K562 (cell line): ENCODE results near the gene MMP27. TPM values are rescaled to one million over a fixed set of nuclear protein-coding genes. Genes with fewer than 3 reads are reported as not detected.

Source experiments
- ATAC-seq: fragments of 200-7000 bp; cut with Tn5 transposase; 3 replicates; pipeline ENCODE4 v1.9.1; 2020; ENCODE audit warnings: moderate library complexity
- BruUV-seq: library from RNA; stranded (reverse); fragments of 400-500 nt; replicated peaks from 2 replicates; lab custom pipeline; 2021; lab: Mats Ljungman, UMichigan
- CTCF ChIA-PET: fragments of 300-600 bp; formaldehyde crosslinking; extraction: SDS; loops from one replicate; lab custom pipeline; 2021; ENCODE audit warnings: low intra/inter-chr PET ratio; lab: Yijun Ruan, JAX
- POLR2A ChIA-PET: fragments of 300-600, 350-650 bp; sonication (Branson Sonifier 250); formaldehyde crosslinking; extraction: SDS; loops from one replicate; lab custom pipeline; 2021; ENCODE audit warnings: antibody characterized with exemption, inconsistent platforms; lab: Yijun Ruan, JAX
- DNase-seq, 4 experiments: peaks; one replicate each; pipeline versions ENCODE4 v3.0.0 to v3.0.0-alpha.2; 2011 to 2018; ENCODE audit warnings: low spot score in 3 of 4, mixed read lengths in 3 of 4; ENCODE audit errors: extremely low read depth in 1 of 4
- FAIRE-seq: peaks from 2 replicates; lab custom pipeline; 2011; peaks lifted over from hg19 to GRCh38; lab: Jason Lieb, UNC
- H2AFZ ChIP-seq: 2 replicates; pipeline ENCODE4 v1.6.0; 2011; ENCODE audit warnings: low read depth, low read length, control low read depth, inconsistent platforms
- H3K27ac ChIP-seq: fragments of 200-600 bp; 3 replicates; pipeline ENCODE4 v1.8.0; 2011; ENCODE audit warnings: low read depth, mild to moderate bottlenecking, control low read depth, inconsistent platforms, low read length, moderate library complexity, mixed read lengths; ENCODE audit errors: extremely low read depth
- H3K27me3 ChIP-seq, 2 experiments: fragments of 300-600 bp in 1 of 2; 2 replicates in 1 of 2; 3 replicates in 1 of 2; pipeline versions ENCODE4 v1.6.0 to v1.8.0; 2011; ENCODE audit warnings: inconsistent platforms in 2 of 2, low read length in 2 of 2, mild to moderate bottlenecking in 1 of 2, mixed read lengths in 1 of 2, moderate library complexity in 1 of 2; ENCODE audit not compliant: control insufficient read depth in 2 of 2, insufficient read depth in 2 of 2
- H3K36me3 ChIP-seq: fragments of 300-600 bp; 3 replicates; pipeline ENCODE4 v1.8.0; 2011; ENCODE audit warnings: mild to moderate bottlenecking, low read length, inconsistent platforms; ENCODE audit not compliant: control insufficient read depth, insufficient read depth
- H3K4me1 ChIP-seq, 2 experiments: fragments of 200-600 bp in 1 of 2; replicated peaks in 1 of 2; 2 replicates in 1 of 2; 3 replicates in 1 of 2; pipeline versions ENCODE4 v1.5.1 to v1.8.0; 2011; ENCODE audit warnings: inconsistent platforms in 2 of 2, low read length in 2 of 2, mild to moderate bottlenecking in 1 of 2, mixed read lengths in 1 of 2, moderate library complexity in 1 of 2; ENCODE audit not compliant: control insufficient read depth in 2 of 2, insufficient read depth in 2 of 2
- H3K4me2 ChIP-seq: 2 replicates; pipeline ENCODE4 v1.6.1; 2011; ENCODE audit warnings: low read length, control low read depth, inconsistent platforms, mixed read lengths; ENCODE audit not compliant: insufficient read depth
- H3K4me3 ChIP-seq: fragments of 200-600 bp; sonication (generic), shearing (Covaris generic); 2 replicates; pipeline ENCODE4 v1.5.1; 2016; ENCODE audit warnings: control low read depth, inconsistent platforms
- H3K79me2 ChIP-seq: fragments of 200-600 bp; 3 replicates; pipeline ENCODE4 v1.8.0; 2011; ENCODE audit warnings: low read length, inconsistent platforms; ENCODE audit not compliant: control insufficient read depth, insufficient read depth
- H3K9ac ChIP-seq, 2 experiments: 2 replicates each; pipeline versions ENCODE4 v1.6.0 to v1.6.1; 2011; ENCODE audit warnings: low read depth in 2 of 2, low read length in 2 of 2, control low read depth in 1 of 2, inconsistent platforms in 1 of 2, mild to moderate bottlenecking in 1 of 2, mixed read lengths in 1 of 2; ENCODE audit not compliant: insufficient read depth in 1 of 2
- H3K9me1 ChIP-seq: one replicate; pipeline ENCODE4 v1.6.0; 2011; ENCODE audit warnings: inconsistent platforms, mild to moderate bottlenecking, low read length, moderate library complexity; ENCODE audit not compliant: control insufficient read depth, insufficient read depth
- H3K9me3 ChIP-seq: replicated peaks from 2 replicates; pipeline ENCODE4 v1.5.1; 2011; ENCODE audit warnings: low read depth, low read length, inconsistent platforms; ENCODE audit not compliant: control insufficient read depth, insufficient read depth
- H4K20me1 ChIP-seq: replicated peaks from 2 replicates; pipeline ENCODE4 v1.6.1; 2011; ENCODE audit warnings: low read length, inconsistent platforms, mixed read lengths; ENCODE audit not compliant: control insufficient read depth, insufficient read depth
- ARID3B ChIP-seq: fragments of 250-450 bp; sonication (Bioruptor Pico); IDR thresholded peaks from 2 replicates; pipeline ENCODE4 v1.4.0; 2020; ENCODE audit warnings: borderline replicate concordance
- BRD9 ChIP-seq: fragments of 450-650 bp; IDR thresholded peaks from 2 replicates; pipeline ENCODE4 v1.6.1; 2018; ENCODE audit warnings: low read depth; ENCODE audit not compliant: partially characterized antibody
- CCAR2 ChIP-seq: fragments of 200-400 bp; formaldehyde crosslinking; IDR thresholded peaks from 2 replicates; pipeline ENCODE4 v1.6.1; 2017; ENCODE audit warnings: mild to moderate bottlenecking, low read depth, low read length
- CEBPG ChIP-seq, 3 experiments: fragments of 200-800 bp in 1 of 3; sonication (Bioruptor generic) in 1 of 3; sonication (generic) in 1 of 3; formaldehyde crosslinking in 1 of 3; IDR thresholded peaks in 2 of 3; conservative IDR thresholded peaks in 1 of 3; 2 replicates each; pipeline versions ENCODE4 v1.6.1 to v1.8.0; 2016 to 2022; ENCODE audit warnings: missing compliant biosample characterization in 2 of 3, missing genetic modification characterization in 2 of 3, mild to moderate bottlenecking in 1 of 3, missing genetic modification reagents in 1 of 3
- GABPA ChIP-seq: fragments of 200-800 bp; sonication (Bioruptor generic); conservative IDR thresholded peaks from 2 replicates; pipeline ENCODE4 v1.6.1; 2016; ENCODE audit warnings: low read depth, missing genetic modification characterization, missing compliant biosample characterization
- HLTF ChIP-seq: fragments of 450-650 bp; IDR thresholded peaks from 2 replicates; pipeline ENCODE4 v1.6.1; 2016
- HMG20A ChIP-seq: fragments of 450-650 bp; formaldehyde crosslinking; conservative IDR thresholded peaks from 2 replicates; pipeline ENCODE4 v1.4.0; 2020; ENCODE audit warnings: mild to moderate bottlenecking, mixed read lengths
- HNRNPH1 ChIP-seq: fragments of 200-400 bp; formaldehyde crosslinking; optimal IDR thresholded peaks from 2 replicates; pipeline ENCODE3; 2017; ENCODE audit warnings: low read depth, mild to moderate bottlenecking, low read length, moderate library complexity
- MTA1 ChIP-seq: fragments of 450-650 bp; IDR thresholded peaks from 2 replicates; pipeline ENCODE4 v1.6.1; 2017; ENCODE audit warnings: borderline replicate concordance
- NFATC3 ChIP-seq: fragments of 450-650 bp; IDR thresholded peaks from 2 replicates; pipeline ENCODE4 v1.6.1; 2017; ENCODE audit warnings: mild to moderate bottlenecking
- NR2C2 ChIP-seq, 2 experiments: fragments of 200-800 bp in 1 of 2; sonication (Bioruptor generic) in 1 of 2; sonication (generic) in 1 of 2; formaldehyde crosslinking in 1 of 2; IDR thresholded peaks; 2 replicates each; pipeline versions ENCODE4 v1.6.1 to v1.8.0; 2016 to 2022; ENCODE audit warnings: mild to moderate bottlenecking in 1 of 2, missing compliant biosample characterization in 1 of 2, missing genetic modification characterization in 1 of 2, missing genetic modification reagents in 1 of 2
- RBFOX2 ChIP-seq: fragments of 200-400 bp; formaldehyde crosslinking; IDR thresholded peaks from 2 replicates; pipeline ENCODE4 v1.6.1; 2017; ENCODE audit warnings: low read depth, mild to moderate bottlenecking, low read length, moderate library complexity
- SAFB2 ChIP-seq: fragments of 200-400 bp; formaldehyde crosslinking; IDR thresholded peaks from 2 replicates; pipeline ENCODE4 v1.6.1; 2018; ENCODE audit warnings: borderline replicate concordance, low read length, low read depth, moderate library complexity; ENCODE audit not compliant: severe bottlenecking
- TCF7L2 ChIP-seq: fragments of 150-350 bp; IDR thresholded peaks from 2 replicates; pipeline ENCODE4 v1.6.1; 2016; ENCODE audit warnings: low read depth, mild to moderate bottlenecking, low read length, moderate library complexity
- TFAP4 ChIP-seq: sonication (generic); formaldehyde crosslinking; IDR thresholded peaks from 2 replicates; pipeline ENCODE4 v1.8.0; 2022; ENCODE audit warnings: missing genetic modification reagents, mild to moderate bottlenecking, moderate library complexity, borderline replicate concordance
- THRAP3 ChIP-seq: fragments of 450-650 bp; IDR thresholded peaks from 2 replicates; pipeline ENCODE4 v1.6.1; 2016; ENCODE audit warnings: mild to moderate bottlenecking, inconsistent platforms, borderline replicate concordance
- ZNF197 ChIP-seq: fragments of 200-800 bp; sonication (Bioruptor generic); IDR thresholded peaks from 2 replicates; pipeline ENCODE4 v1.6.1; 2016; ENCODE audit warnings: low read depth, missing genetic modification characterization, missing compliant biosample characterization
- ZNF695 ChIP-seq: fragments of 450-650 bp; formaldehyde crosslinking; IDR thresholded peaks from 2 replicates; pipeline ENCODE4 v1.4.0; 2020; ENCODE audit warnings: mild to moderate bottlenecking, moderate library complexity
- ZNF785 ChIP-seq: fragments of 250-450 bp; sonication (Bioruptor Pico); IDR thresholded peaks from 2 replicates; pipeline ENCODE4 v1.4.0; 2020; ENCODE audit warnings: mild to moderate bottlenecking
- WGBS: fragments of 100-300 bp; shearing (Covaris generic); methylation state at CpG from one replicate; pipeline ENCODE4 v1.1.6; 2016; ENCODE audit warnings: low coverage, mixed read lengths; ENCODE audit not compliant: insufficient coverage; ENCODE audit errors: missing lambda C conversion rate; 5-methylcytosine and 5-hydroxymethylcytosine counted together
- in situ Hi-C: fragments of 300-500 bp; cut with MboI; formaldehyde crosslinking; loops from 4 replicates; pipeline ENCODE4 v1.15.0; 2018; ENCODE audit warnings: inconsistent platforms, mixed read lengths
- intact Hi-C: fragments of 100-400 bp; cut with micrococcal nuclease; formaldehyde crosslinking; loops from 2 replicates; pipeline ENCODE4 v1.14.2; 2022
- polyA plus RNA-seq, 8 experiments: library from polyadenylated mRNA; depleted of rRNA in 4 of 8; stranded (reverse) in 5 of 8; unstranded in 3 of 8; fragments of >200 nt; fragmentation: Nextera tagmentation in 2 of 8; fragmentation: Illumina TruSeq in 1 of 8; extraction: Ambion mirVana in 2 of 8; extraction: Trizol in 1 of 8; gene quantifications; 2 replicates each; pipeline versions ENCODE4 v1.2.1 to v1.2.3, GENCODE V29; 2011 to 2014; ENCODE audit warnings: inconsistent platforms in 1 of 8, missing spikeins in 1 of 8
- total RNA-seq, 7 experiments: library from RNA; depleted of rRNA in 6 of 7; stranded (reverse); fragments of >200 nt in 6 of 7; fragmentation: Illumina TruSeq in 2 of 7; extraction: Trizol in 2 of 7; gene quantifications; 2 replicates each; pipeline versions ENCODE4 v1.2.1 to v1.2.3, GENCODE V29; 2011 to 2021; ENCODE audit warnings: low replicate concordance in 1 of 7

Gene MMP27
- total and polyA plus RNA-seq, 9 of the 15 experiments (the other 6 are each of a cell fraction or from before 2014, with no cell fraction given), result not detected

- TF ChIP-seq ARID3B (CRISPR knock-in tag), result no peak
- TF ChIP-seq THRAP3, result no peak
- no peak for TF ChIP-seq TFAP4 (CRISPR knock-in tag)
- TF ChIP-seq SAFB2, result no peak
- TF ChIP-seq GABPA (tag), result no peak
- no peak for TF ChIP-seq HMG20A (CRISPR knock-in tag)
- no peak for TF ChIP-seq ZNF785 (CRISPR knock-in tag)
- TF ChIP-seq NFATC3, result no peak
- TF ChIP-seq BRD9, result no peak
Measured at GRCh38 chr11:102647430-102647829, 58.1 kb downstream of the MMP27 start (continued).

- Histone ChIP-seq H4K20me1 (no peaks in the 10 kb centered on the region), H2AFZ (no peak overlapping the region), H3K4me2 (no peak overlapping the region), H3K9ac (no peak overlapping the region), H3K27me3 (no peaks in the 10 kb centered on the region; a peak in 1 of 5 replicates), H3K9me3 (no peaks in the 10 kb centered on the region), H3K4me1 (no peaks in the 10 kb centered on the region), H3K4me3 (no peak overlapping the region), H3K36me3 (no peaks in the 10 kb centered on the region), H3K79me2 (no peaks in the 10 kb centered on the region), H3K27ac (no peak overlapping the region), H3K9me1 (no peaks in the 10 kb centered on the region)
- DNase-seq, result no peak
- no peak for TF ChIP-seq ZNF197 (CRISPR knock-in tag)
- no peak for TF ChIP-seq NFATC3
- no peak for TF ChIP-seq MTA1
- no peak for TF ChIP-seq CCAR2
- no peak for TF ChIP-seq HNRNPH1
- TF ChIP-seq HLTF, result no peak
- no peak for TF ChIP-seq TCF7L2
- TF ChIP-seq CEBPG (CRISPR knock-in tag; IDR thresholded peaks at IDR 0.05), result no peak
- TF ChIP-seq CEBPG (tag; conservative IDR thresholded peaks at IDR 0.05 in 1 of 2, IDR thresholded peaks at IDR 0.05 in 1 of 2), result no peak
- TF ChIP-seq RBFOX2, result no peak
- no peak for TF ChIP-seq NR2C2 (CRISPR knock-in tag; IDR thresholded peaks at IDR 0.05)
- no peak for TF ChIP-seq NR2C2 (tag; IDR thresholded peaks at IDR 0.05)
- no peak for TF ChIP-seq ZNF695 (CRISPR knock-in tag)
- ChIA-PET CTCF (no interaction called here), POLR2A (no interaction called here)
- intact Hi-C loops (no loop called here), in situ Hi-C loops (no loop called here)
- BruUV-seq, result no TSS peak
- no peak for FAIRE-seq
- 5% methylated on average over 4 of the region's 4 CpGs for WGBS
- no peak for ATAC-seq
Measured at GRCh38 chr11:102643941-102644340, 61.6 kb downstream of the MMP27 start.
